Activated T-cell treated with anti-CD3 and anti-CD28 coated beads for 4 hours (primary cell): ENCODE results near the gene PCGF5.
"Not testable (repeated sequence)": the region's sequence is repeated elsewhere in the genome, so short reads cannot be mapped to it uniquely, and the experiment has no call there.

Experiments
- DNase-seq: peaks from one replicate; pipeline ENCODE4 v3.0.0-alpha.2; 2020

PCGF5 gene

GRCh38 chr10:91287912-91288311 is 67.4 kb downstream of the PCGF5 start:
- no peak for DNase-seq

- no peak for DNase-seq
Measured at GRCh38 chr10:91289305-91289704, 68.8 kb downstream of the PCGF5 start.

GRCh38 chr10:91290607-91291006 is 70.1 kb downstream of the PCGF5 start:
- DNase-seq, result no peak

GRCh38 chr10:91294134-91294906 is 73.9 kb downstream of the PCGF5 start:
- no peak for DNase-seq

- no peak for DNase-seq
Measured at GRCh38 chr10:91295346-91295745, 74.9 kb downstream of the PCGF5 start.

GRCh38 chr10:91296471-91296870 is 76.0 kb downstream of the PCGF5 start:
- DNase-seq, result no peak

- peak; percentile 64 for DNase-seq
Measured at GRCh38 chr10:91298224-91298871, 77.9 kb downstream of the PCGF5 start.

GRCh38 chr10:91299999-91300575 is 79.6 kb downstream of the PCGF5 start:
- no peak for DNase-seq

GRCh38 chr10:91302946-91303345 is 82.5 kb downstream of the PCGF5 start:
- not testable (repeated sequence) for DNase-seq

GRCh38 chr10:91305979-91306378 is 85.5 kb downstream of the PCGF5 start:
- not testable (repeated sequence) for DNase-seq

GRCh38 chr10:91307489-91307888 is 87.0 kb downstream of the PCGF5 start:
- no peak for DNase-seq

GRCh38 chr10:91309711-91310110 is 89.2 kb downstream of the PCGF5 start:
- DNase-seq, result no peak

- DNase-seq, result no peak
Measured at GRCh38 chr10:91311601-91312381, 91.3 kb downstream of the PCGF5 start.

- no peak for DNase-seq
Measured at GRCh38 chr10:91312382-91312733, 91.9 kb downstream of the PCGF5 start.

- DNase-seq, result no peak
Measured at GRCh38 chr10:91313796-91314485, 93.5 kb downstream of the PCGF5 start.

GRCh38 chr10:91316486-91316885 is 96.0 kb downstream of the PCGF5 start:
- DNase-seq, result no peak

GRCh38 chr10:91317541-91317940 is 97.1 kb downstream of the PCGF5 start:
- no peak for DNase-seq

- no peak for DNase-seq
Measured at GRCh38 chr10:91319336-91319735, 98.9 kb downstream of the PCGF5 start.

- DNase-seq, result not testable (repeated sequence)
Measured at GRCh38 chr10:91323293-91323905, 102.9 kb downstream of the PCGF5 start.

- no peak for DNase-seq
Measured at GRCh38 chr10:91328320-91328984, 108.0 kb downstream of the PCGF5 start.
